Cardiac fibroblast (primary cell): ENCODE measurements around the gene RNF212.

Experiments
- DNase-seq, 2 donors: peaks; one replicate each; pipeline versions ENCODE4 v3.0.0 to v3.0.0-alpha.2; 2010; ENCODE audit warnings: low read depth in 2 of 2
- H3K4me3 ChIP-seq, 2 donors: replicated peaks in 1 of 2; 1 replicate in 1 of 2; 2 replicates in 1 of 2; pipeline ENCODE4 v1.5.1; 2011; ENCODE audit warnings: low read depth in 2 of 2, low read length in 2 of 2, mild to moderate bottlenecking in 2 of 2, moderate library complexity in 1 of 2
- TF ChIP-seq, protein P1 (sequence below): IDR thresholded peaks from one replicate; pipeline ENCODE4 v1.5.1; 2011; ENCODE audit warnings: low read depth, mild to moderate bottlenecking, low read length, inconsistent platforms

The RNF212 gene

DNA sequence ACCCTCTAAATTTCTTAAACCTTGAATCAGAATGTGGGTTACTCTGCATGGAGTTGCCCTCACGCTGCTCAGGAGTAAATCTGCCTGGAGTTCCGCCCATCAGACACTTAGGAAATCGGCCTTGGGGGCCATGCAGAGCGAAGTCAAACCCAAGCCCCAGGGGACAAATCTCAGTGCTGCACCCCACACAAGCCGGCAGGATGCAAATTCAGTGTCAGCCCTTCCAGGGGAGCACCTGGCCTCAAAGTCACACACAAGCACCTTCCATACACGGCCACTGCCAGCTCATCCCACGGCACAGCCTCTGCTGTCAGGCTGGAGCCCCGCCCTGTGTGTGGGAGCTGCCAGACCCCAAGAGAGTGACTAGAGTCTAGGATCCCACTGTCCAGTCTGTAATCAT is 27.4 kb downstream of the RNF212 start:
- TF ChIP-seq, protein P1, sequence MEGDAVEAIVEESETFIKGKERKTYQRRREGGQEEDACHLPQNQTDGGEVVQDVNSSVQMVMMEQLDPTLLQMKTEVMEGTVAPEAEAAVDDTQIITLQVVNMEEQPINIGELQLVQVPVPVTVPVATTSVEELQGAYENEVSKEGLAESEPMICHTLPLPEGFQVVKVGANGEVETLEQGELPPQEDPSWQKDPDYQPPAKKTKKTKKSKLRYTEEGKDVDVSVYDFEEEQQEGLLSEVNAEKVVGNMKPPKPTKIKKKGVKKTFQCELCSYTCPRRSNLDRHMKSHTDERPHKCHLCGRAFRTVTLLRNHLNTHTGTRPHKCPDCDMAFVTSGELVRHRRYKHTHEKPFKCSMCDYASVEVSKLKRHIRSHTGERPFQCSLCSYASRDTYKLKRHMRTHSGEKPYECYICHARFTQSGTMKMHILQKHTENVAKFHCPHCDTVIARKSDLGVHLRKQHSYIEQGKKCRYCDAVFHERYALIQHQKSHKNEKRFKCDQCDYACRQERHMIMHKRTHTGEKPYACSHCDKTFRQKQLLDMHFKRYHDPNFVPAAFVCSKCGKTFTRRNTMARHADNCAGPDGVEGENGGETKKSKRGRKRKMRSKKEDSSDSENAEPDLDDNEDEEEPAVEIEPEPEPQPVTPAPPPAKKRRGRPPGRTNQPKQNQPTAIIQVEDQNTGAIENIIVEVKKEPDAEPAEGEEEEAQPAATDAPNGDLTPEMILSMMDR = no peak
- no peak overlapping the region for H3K4me3 ChIP-seq
- no peak for DNase-seq

DNA sequence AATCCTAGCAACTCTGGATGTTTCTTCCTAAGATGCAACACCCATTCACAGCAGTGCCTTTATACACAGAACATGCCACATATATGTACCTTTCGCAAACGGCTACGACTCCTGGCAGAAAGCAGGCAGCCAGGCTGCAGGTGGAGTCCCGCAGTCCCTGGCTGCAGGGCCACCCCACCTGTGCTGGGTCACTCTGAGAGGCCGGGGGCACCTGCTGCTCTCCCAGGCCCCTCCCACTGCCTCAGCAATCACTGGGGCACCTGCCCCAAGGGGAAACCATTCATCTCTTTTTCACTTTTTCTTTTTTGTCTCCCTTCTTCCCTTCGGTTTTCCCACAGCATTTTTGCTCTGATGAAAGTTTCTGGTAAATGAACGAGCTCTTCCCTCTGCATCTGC is 28.0 kb downstream of the RNF212 start:
- TF ChIP-seq, protein P1 = no peak
- no peak for DNase-seq
- no peak overlapping the region for H3K4me3 ChIP-seq

- H3K4me3 ChIP-seq = no peak overlapping the region
- TF ChIP-seq, protein P1 = no peak
- no peak for DNase-seq
Measured at GRCh38 chr4:1084796-1085403, 28.5 kb downstream of the RNF212 start.

GRCh38 chr4:1084394-1084793 is 29.0 kb downstream of the RNF212 start:
- TF ChIP-seq, protein P1 = no peak
- no peak for DNase-seq

GRCh38 chr4:1082215-1083182 is 30.9 kb downstream of the RNF212 start:
- no peak overlapping the region for H3K4me3 ChIP-seq
- DNase-seq = peak; percentile 78 to 86
- TF ChIP-seq, protein P1 = no peak

More at GRCh38 chr4:1084394-1084793, 29.0 kb downstream of the RNF212 start:
- H3K4me3 ChIP-seq = no peak overlapping the region

- peak; percentile 42 to 59 for DNase-seq
- TF ChIP-seq, protein P1 = no peak
- no peak overlapping the region for H3K4me3 ChIP-seq
Measured at GRCh38 chr4:1081689-1082040, 31.7 kb downstream of the RNF212 start.
